Endothelial cell of umbilical vein (primary cell): Measurements from ENCODE around the gene ARHGEF25. TPM values are rescaled to one million over a fixed set of nuclear protein-coding genes. Genes with fewer than 3 reads are reported as not detected.
"Not testable (repeated sequence)": the region's sequence is repeated elsewhere in the genome, so short reads cannot be mapped to it uniquely, and the experiment has no call there.

ENCODE experiments used
- BruUV-seq: library from RNA; stranded (reverse); fragments of 400-500 nt; replicated peaks from 2 replicates; lab custom pipeline; 2021; lab: Mats Ljungman, UMichigan
- CTCF ChIA-PET: fragments of 300-600, 350-600 bp; sonication (Branson Sonifier 250); formaldehyde crosslinking; loops from one replicate; lab custom pipeline; 2021; ENCODE audit warnings: antibody characterized with exemption, inconsistent platforms; lab: Charles Lee
- POLR2A ChIA-PET: fragments of 300-600, 350-600 bp; sonication (Branson Sonifier 250); formaldehyde crosslinking; loops from one replicate; lab custom pipeline; 2021; ENCODE audit warnings: antibody characterized with exemption, inconsistent platforms; lab: Charles Lee
- DNase-seq: peaks from one replicate; pipeline ENCODE4 v3.0.0-alpha.2; 2011; ENCODE audit warnings: low read depth, low spot score
- FAIRE-seq: peaks from 2 replicates; lab custom pipeline; 2011; peaks lifted over from hg19 to GRCh38; lab: Jason Lieb, UNC
- H2AFZ ChIP-seq: 2 replicates; pipeline ENCODE4 v1.6.0; 2012; ENCODE audit warnings: low read depth, low read length, control low read depth, inconsistent platforms
- H3K27ac ChIP-seq: 2 replicates; pipeline ENCODE4 v1.5.1; 2011; ENCODE audit warnings: low read depth, mild to moderate bottlenecking, control low read depth, low read length, moderate library complexity; ENCODE audit not compliant: insufficient read depth
- H3K27me3 ChIP-seq, 2 experiments: 2 replicates each; pipeline versions ENCODE4 v1.6.0 to v1.6.1; 2011; ENCODE audit warnings: low read length in 2 of 2, mixed read lengths in 1 of 2; ENCODE audit not compliant: control insufficient read depth in 2 of 2, insufficient read depth in 2 of 2
- H3K36me3 ChIP-seq, 2 experiments: 2 replicates in 1 of 2; 3 replicates in 1 of 2; pipeline ENCODE4 v1.5.1; 2011; ENCODE audit warnings: low read length in 2 of 2, mild to moderate bottlenecking in 1 of 2, moderate library complexity in 1 of 2; ENCODE audit not compliant: control insufficient read depth in 2 of 2, insufficient read depth in 2 of 2; ENCODE audit errors: extremely low read depth in 1 of 2
- H3K4me1 ChIP-seq: 3 replicates; pipeline ENCODE4 v1.5.1; 2011; ENCODE audit warnings: mild to moderate bottlenecking, low read length; ENCODE audit not compliant: control insufficient read depth, insufficient read depth; ENCODE audit errors: extremely low read depth
- H3K4me2 ChIP-seq: 2 replicates; pipeline ENCODE4 v1.6.1; 2011; ENCODE audit warnings: low read length, control low read depth, mixed read lengths; ENCODE audit not compliant: insufficient read depth
- H3K4me3 ChIP-seq, 3 experiments: fragments of 200-600 bp in 1 of 3; sonication (generic), shearing (Covaris generic) in 1 of 3; replicated peaks in 1 of 3; 2 replicates each; pipeline ENCODE4 v1.5.1; 2011 to 2016; ENCODE audit warnings: control low read depth in 3 of 3, low read length in 3 of 3, mild to moderate bottlenecking in 2 of 3, inconsistent platforms in 1 of 3, low read depth in 1 of 3, moderate library complexity in 1 of 3; ENCODE audit not compliant: insufficient read depth in 1 of 3
- H3K79me2 ChIP-seq: 2 replicates; pipeline ENCODE4 v1.6.0; 2012; ENCODE audit warnings: low read length, inconsistent platforms; ENCODE audit not compliant: control insufficient read depth, insufficient read depth
- H3K9ac ChIP-seq: replicated peaks from 2 replicates; pipeline ENCODE3; 2011; ENCODE audit warnings: low read length, control low read depth; ENCODE audit not compliant: insufficient read depth; ENCODE audit errors: extremely low read depth
- H3K9me1 ChIP-seq: replicated peaks from 3 replicates; pipeline ENCODE4 v1.6.0; 2011; ENCODE audit warnings: mild to moderate bottlenecking, low read length; ENCODE audit not compliant: control insufficient read depth, insufficient read depth; ENCODE audit errors: extremely low read depth
- H3K9me3 ChIP-seq: replicated peaks from 2 replicates; pipeline ENCODE4 v1.5.1; 2012; ENCODE audit warnings: low read length, inconsistent platforms; ENCODE audit not compliant: control insufficient read depth, insufficient read depth
- H4K20me1 ChIP-seq: replicated peaks from 2 replicates; pipeline ENCODE3; 2011; ENCODE audit warnings: mild to moderate bottlenecking, low read length; ENCODE audit not compliant: control insufficient read depth, insufficient read depth; ENCODE audit errors: extremely low read depth
- CTCF ChIP-seq, 2 donors: IDR thresholded peaks; 1 replicate in 1 of 2; 2 replicates in 1 of 2; pipeline ENCODE4 v1.5.1; 2011; ENCODE audit warnings: low read length in 2 of 2, mild to moderate bottlenecking in 2 of 2, moderate library complexity in 2 of 2, control low read depth in 1 of 2, inconsistent platforms in 1 of 2, low read depth in 1 of 2; ENCODE audit not compliant: insufficient read depth in 1 of 2; ENCODE audit errors: extremely low read depth in 1 of 2
- EZH2 ChIP-seq: IDR thresholded peaks from 2 replicates; pipeline ENCODE4 v1.6.1; 2012; ENCODE audit warnings: borderline replicate concordance, low read depth, mild to moderate bottlenecking, moderate library complexity, low read length, inconsistent platforms; ENCODE audit not compliant: severe bottlenecking
- GATA2 ChIP-seq: IDR thresholded peaks from 2 replicates; pipeline ENCODE4 v1.7.0; 2011; ENCODE audit warnings: low read depth, mild to moderate bottlenecking, moderate library complexity, mixed read lengths, low read length; ENCODE audit not compliant: insufficient read length, insufficient read depth
- MYC ChIP-seq: IDR thresholded peaks from one replicate; pipeline ENCODE4 v1.6.1; 2011; ENCODE audit warnings: mild to moderate bottlenecking, low read depth, low read length
- POLR2AphosphoS5 ChIP-seq: IDR thresholded peaks from 2 replicates; pipeline ENCODE4 v1.6.1; 2012; ENCODE audit warnings: low read depth, mild to moderate bottlenecking, control low read depth, low read length, moderate library complexity; ENCODE audit not compliant: insufficient read depth
- dilution Hi-C: fragments of 300-500 bp; cut with MboI; formaldehyde crosslinking; loops from one replicate; pipeline ENCODE4 v1.15.0; 2019; ENCODE audit warnings: low sequenced_read_pairs; ENCODE audit not compliant: extremely low pct_ligation_motif_present
- intact Hi-C: fragments of 100-400 bp; cut with micrococcal nuclease; formaldehyde crosslinking; loops from one replicate; pipeline ENCODE4 v1.10.0; 2022
- polyA plus RNA-seq, 4 experiments: library from polyadenylated mRNA; depleted of rRNA in 3 of 4; stranded (reverse) in 3 of 4; unstranded in 1 of 4; fragments of >200 nt; gene quantifications; 2 replicates each; pipeline versions ENCODE4 v1.2.1 to v1.2.3, GENCODE V29; 2011 to 2012; ENCODE audit warnings: missing spikeins in 1 of 4
- total RNA-seq: library from RNA; stranded (reverse); gene quantifications from 2 replicates; pipeline ENCODE4 v1.2.3, GENCODE V29; 2021

Gene ARHGEF25
- total and polyA plus RNA-seq, 2 donors (not counting 3 experiments of a cell fraction or from before 2014, with no cell fraction given), result 4.7 to 7.4 TPM

DNA sequence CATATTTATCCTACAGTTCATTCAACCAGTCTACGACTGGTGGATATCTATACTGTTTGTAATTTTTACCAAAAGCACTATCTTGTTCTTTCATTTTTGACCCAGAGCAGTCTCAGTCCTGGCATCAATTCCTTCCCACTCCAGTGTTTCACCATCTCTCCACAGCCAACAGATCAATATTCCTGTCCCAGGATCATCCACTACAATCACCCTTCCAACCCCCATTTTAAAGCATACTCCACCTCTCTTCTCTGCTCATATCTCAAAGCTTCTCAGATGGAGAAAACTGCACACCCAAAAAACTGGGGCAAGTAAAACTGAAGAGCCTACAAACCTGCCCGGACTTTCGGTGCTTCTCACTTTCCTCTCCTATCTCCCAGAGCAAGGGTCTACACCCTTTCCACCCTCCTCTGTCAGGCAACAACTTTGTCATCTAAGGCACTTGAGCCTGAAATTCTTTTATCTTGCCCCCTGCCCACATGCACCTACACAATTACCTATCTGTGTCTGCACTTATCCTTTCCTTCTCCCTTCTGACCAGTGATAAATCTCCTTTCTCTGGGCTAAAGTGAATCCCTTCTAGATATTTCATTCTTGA lies 24.3 kb upstream of the ARHGEF25 start:
- Histone ChIP-seq H3K4me3 (no peak overlapping the region), H3K27me3 (peaks cover 18 to 25% of the 10 kb centered on the region in 2 experiments), H4K20me1 (no peaks in the 10 kb centered on the region), H3K9me1 (no peaks in the 10 kb centered on the region), H3K9ac (no peak overlapping the region), H2AFZ (no peak overlapping the region), H3K79me2 (no peaks in the 10 kb centered on the region), H3K4me1 (peaks cover 5% of the 10 kb centered on the region), H3K27ac (no peak overlapping the region), H3K36me3 (no peaks in the 10 kb centered on the region), H3K9me3 (no peaks in the 10 kb centered on the region), H3K4me2 (no peak overlapping the region)
- ChIA-PET CTCF (no interaction called here), POLR2A (no interaction called here)
- dilution Hi-C loops, result no loop called here
- BruUV-seq, result no TSS peak
- DNase-seq (no peak), FAIRE-seq (no peak)
- TF ChIP-seq EZH2 (no peak), MYC (no peak), CTCF (IDR thresholded peaks at IDR 0.05; ENCODE audit: extremely low read depth in 1 of 2, insufficient read depth in 1 of 2, low read depth in 1 of 2, low read length in 2 of 2) (no peak), GATA2 (no peak), POLR2AphosphoS5 (no peak)
- intact Hi-C loops, result no loop called here

DNA sequence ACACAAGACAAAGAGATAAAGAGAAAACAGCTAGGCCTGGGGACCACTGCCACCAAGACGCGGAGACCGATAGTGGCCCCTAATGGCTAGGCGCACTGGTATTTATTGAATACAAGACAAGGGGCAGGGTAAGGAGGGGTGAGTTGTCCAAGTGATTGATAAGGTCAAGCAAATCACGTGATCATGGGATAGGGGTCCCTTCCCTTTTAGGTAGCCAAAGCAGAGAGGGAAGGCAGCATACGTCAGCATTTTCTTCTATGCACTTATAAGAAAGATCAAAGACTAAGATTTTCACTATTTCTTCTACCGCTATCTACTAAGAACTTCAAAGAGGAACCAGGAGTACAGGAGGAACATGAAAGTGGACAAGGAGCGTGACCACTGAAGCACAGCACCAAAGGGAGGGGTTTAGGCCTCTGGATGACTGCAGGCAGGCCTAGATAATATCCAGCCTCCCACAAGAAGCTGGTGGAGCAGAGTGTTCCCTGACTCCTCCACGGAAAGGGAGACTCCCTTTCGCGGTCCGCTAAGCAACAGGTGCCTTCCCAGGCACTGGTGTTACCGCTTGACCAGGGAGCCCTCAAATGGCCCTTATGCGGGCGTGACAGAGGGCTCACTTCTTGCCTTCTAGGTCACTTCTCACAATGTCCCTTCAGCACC lies 22.2 kb upstream of the ARHGEF25 start:
- H3K4me3 ChIP-seq, H2AFZ ChIP-seq, H3K9me3 ChIP-seq, POLR2A ChIA-PET, intact Hi-C loops, H4K20me1 ChIP-seq, CTCF ChIA-PET, BruUV-seq, H3K27ac ChIP-seq, H3K36me3 ChIP-seq, H3K79me2 ChIP-seq, FAIRE-seq, DNase-seq, H3K9me1 ChIP-seq, H3K4me2 ChIP-seq, dilution Hi-C loops, H3K9ac ChIP-seq, H3K4me1 ChIP-seq: not testable (repeated sequence)
- H3K27me3 ChIP-seq, result peaks cover 18 to 25% of the 10 kb centered on the region in 2 experiments
